ENCODE results near the gene PARP15.

Gene PARP15

DNA sequence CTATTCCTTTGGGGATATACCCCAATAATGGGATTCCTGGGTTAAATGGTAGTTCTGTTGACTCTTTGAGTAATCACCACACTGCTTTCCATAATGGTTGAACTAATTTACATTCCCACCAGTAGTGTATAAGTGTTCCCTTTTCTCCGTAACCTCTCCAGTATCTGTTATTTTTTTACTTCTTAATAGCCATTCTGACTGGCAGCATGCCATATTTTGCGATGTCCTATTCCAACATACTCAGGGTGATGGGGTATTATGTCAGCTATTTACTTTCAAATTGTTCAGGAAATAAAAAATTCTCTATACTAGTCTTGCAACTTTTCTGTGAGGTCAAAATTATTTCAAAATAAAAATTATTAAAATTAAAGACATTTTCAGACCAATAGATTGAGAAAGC lies 94.1 kb downstream of the PARP15 start:
- Histone ChIP-seq H3K27ac (ENCODE audit: poor library complexity, severe bottlenecking) (no peak overlapping the region), H3K36me3 (ENCODE audit: low read depth) (no peaks in the 10 kb centered on the region), H3K27me3 (ENCODE audit: insufficient read depth, poor library complexity, severe bottlenecking) (no peaks in the 10 kb centered on the region), H3K4me3 (ENCODE audit: severe bottlenecking) (no peak overlapping the region), H3K4me1 (ENCODE audit: insufficient read depth, poor library complexity, severe bottlenecking) (peaks cover 3% of the 10 kb centered on the region), H3K9me3 (ENCODE audit: severe bottlenecking) (no peaks in the 10 kb centered on the region)
- DNase-seq (ENCODE audit: low spot score) (no peak), ATAC-seq (ENCODE audit: low read depth) (no peak)
- TF ChIP-seq, protein P1, sequence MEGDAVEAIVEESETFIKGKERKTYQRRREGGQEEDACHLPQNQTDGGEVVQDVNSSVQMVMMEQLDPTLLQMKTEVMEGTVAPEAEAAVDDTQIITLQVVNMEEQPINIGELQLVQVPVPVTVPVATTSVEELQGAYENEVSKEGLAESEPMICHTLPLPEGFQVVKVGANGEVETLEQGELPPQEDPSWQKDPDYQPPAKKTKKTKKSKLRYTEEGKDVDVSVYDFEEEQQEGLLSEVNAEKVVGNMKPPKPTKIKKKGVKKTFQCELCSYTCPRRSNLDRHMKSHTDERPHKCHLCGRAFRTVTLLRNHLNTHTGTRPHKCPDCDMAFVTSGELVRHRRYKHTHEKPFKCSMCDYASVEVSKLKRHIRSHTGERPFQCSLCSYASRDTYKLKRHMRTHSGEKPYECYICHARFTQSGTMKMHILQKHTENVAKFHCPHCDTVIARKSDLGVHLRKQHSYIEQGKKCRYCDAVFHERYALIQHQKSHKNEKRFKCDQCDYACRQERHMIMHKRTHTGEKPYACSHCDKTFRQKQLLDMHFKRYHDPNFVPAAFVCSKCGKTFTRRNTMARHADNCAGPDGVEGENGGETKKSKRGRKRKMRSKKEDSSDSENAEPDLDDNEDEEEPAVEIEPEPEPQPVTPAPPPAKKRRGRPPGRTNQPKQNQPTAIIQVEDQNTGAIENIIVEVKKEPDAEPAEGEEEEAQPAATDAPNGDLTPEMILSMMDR (IDR thresholded peaks at IDR 0.05; ENCODE audit: poor library complexity, severe bottlenecking) = no peak

DNA sequence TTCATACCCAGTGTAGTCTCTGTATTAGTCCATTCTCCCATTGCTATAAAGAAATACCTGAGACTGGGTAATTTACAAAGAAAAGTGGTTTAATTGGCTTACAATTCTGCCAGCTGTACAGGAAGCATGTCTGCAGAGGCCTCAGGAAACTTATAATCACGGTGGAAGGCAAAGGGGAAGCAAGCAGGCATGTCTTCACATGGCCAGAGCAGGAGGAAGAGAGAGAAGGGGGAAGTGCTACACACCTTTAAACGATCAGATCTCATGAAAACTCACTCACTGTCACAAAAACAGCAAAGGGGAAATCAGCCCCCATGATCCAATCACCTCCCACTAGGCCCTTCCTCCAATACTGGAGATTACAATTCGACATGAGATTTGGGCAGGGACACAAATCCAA lies 96.9 kb downstream of the PARP15 start:
- Histone ChIP-seq H3K9me3 (ENCODE audit: severe bottlenecking) (no peaks in the 10 kb centered on the region), H3K4me3 (ENCODE audit: severe bottlenecking) (no peak overlapping the region), H3K27me3 (ENCODE audit: insufficient read depth, poor library complexity, severe bottlenecking) (no peaks in the 10 kb centered on the region), H3K4me1 (ENCODE audit: insufficient read depth, poor library complexity, severe bottlenecking) (peaks cover 4% of the 10 kb centered on the region), H3K27ac (ENCODE audit: poor library complexity, severe bottlenecking) (no peak overlapping the region), H3K36me3 (ENCODE audit: low read depth) (no peaks in the 10 kb centered on the region)
- ATAC-seq (ENCODE audit: low read depth) (no peak), DNase-seq (ENCODE audit: low spot score) (no peak)
- TF ChIP-seq, protein P1 (IDR thresholded peaks at IDR 0.05; ENCODE audit: poor library complexity, severe bottlenecking) = no peak

DNA sequence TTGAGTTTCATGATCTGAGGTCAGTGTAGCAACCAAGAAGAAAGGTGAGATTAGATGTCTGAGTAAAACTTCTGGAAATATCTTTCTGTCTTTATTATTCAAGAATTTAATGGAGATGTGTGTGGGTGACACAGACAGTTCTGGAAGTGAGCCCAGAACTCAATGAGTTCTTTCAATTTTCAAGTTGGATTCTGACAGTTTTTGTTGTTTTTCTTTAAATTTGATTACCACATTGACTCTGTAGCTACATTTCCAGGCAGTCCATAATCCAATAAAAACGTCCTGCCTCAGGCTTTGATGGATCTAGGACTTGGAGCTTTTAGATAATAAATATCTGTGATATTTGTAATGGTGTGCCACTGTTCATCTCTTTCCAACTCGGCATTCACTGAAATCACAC lies 99.3 kb downstream of the PARP15 start:
- TF ChIP-seq, protein P1 (IDR thresholded peaks at IDR 0.05; ENCODE audit: poor library complexity, severe bottlenecking) = no peak
- DNase-seq (ENCODE audit: low spot score) (no peak), ATAC-seq (ENCODE audit: low read depth) (no peak)
- Histone ChIP-seq H3K27ac (ENCODE audit: poor library complexity, severe bottlenecking) (no peak overlapping the region), H3K4me1 (ENCODE audit: insufficient read depth, poor library complexity, severe bottlenecking) (peaks cover 9% of the 10 kb centered on the region), H3K9me3 (ENCODE audit: severe bottlenecking) (no peaks in the 10 kb centered on the region), H3K36me3 (ENCODE audit: low read depth) (no peaks in the 10 kb centered on the region), H3K4me3 (ENCODE audit: severe bottlenecking) (no peak overlapping the region), H3K27me3 (ENCODE audit: insufficient read depth, poor library complexity, severe bottlenecking) (no peaks in the 10 kb centered on the region)

DNA sequence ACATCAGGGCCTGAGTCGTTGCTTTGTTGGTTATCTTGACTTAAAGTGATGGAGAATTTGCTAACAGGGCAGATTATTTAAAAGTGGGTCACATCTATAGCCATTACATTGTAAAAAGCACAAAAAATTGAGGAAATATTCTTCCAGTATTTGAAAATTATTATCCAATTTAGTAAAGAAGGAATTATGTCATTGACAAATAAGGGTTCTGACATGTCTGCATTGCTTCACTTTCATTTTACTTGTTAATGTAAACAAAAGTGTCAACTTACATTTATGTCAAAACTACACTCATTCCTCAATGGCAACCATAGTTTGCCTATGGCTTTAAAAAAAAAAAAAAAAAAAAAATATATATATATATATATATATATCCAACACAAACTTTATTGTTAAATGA lies 99.8 kb downstream of the PARP15 start:
- TF ChIP-seq, protein P1 (IDR thresholded peaks at IDR 0.05; ENCODE audit: poor library complexity, severe bottlenecking) = no peak
- no peak for ATAC-seq (ENCODE audit: low read depth)
- no peaks in the 10 kb centered on the region for H3K27me3 ChIP-seq (ENCODE audit: insufficient read depth, poor library complexity, severe bottlenecking)
- H3K27ac ChIP-seq (ENCODE audit: poor library complexity, severe bottlenecking) = no peak overlapping the region
- H3K4me1 ChIP-seq (ENCODE audit: insufficient read depth, poor library complexity, severe bottlenecking) = peaks cover 9% of the 10 kb centered on the region
- H3K36me3 ChIP-seq (ENCODE audit: low read depth) = no peaks in the 10 kb centered on the region
- H3K4me3 ChIP-seq (ENCODE audit: severe bottlenecking) = no peak overlapping the region
- H3K9me3 ChIP-seq (ENCODE audit: severe bottlenecking) = no peaks in the 10 kb centered on the region
- no peak for DNase-seq (ENCODE audit: low spot score)

DNA sequence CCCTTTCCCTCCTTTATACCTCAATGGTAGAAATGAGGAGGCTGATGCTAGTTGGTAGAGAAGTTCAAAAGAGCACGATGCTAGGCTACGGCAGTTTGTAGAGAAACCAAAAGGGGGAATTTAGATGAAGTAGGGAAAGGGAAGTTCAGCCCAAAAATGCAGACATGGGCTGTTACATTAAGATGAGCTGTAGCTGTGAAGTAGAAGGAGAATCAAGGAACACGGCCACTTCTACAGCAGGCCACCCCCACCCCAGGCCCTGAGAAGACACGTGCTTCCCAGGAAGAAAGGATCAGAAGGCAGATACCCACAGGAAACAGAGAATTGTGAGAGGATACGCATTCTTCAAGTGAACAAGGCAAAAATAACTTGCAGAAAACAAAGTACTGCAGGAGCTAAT lies 101.1 kb downstream of the PARP15 start:
- H3K27me3 ChIP-seq (ENCODE audit: insufficient read depth, poor library complexity, severe bottlenecking) = no peaks in the 10 kb centered on the region
- DNase-seq (ENCODE audit: low spot score) (no peak), ATAC-seq (ENCODE audit: low read depth) (no peak)
- TF ChIP-seq, protein P1 (IDR thresholded peaks at IDR 0.05; ENCODE audit: poor library complexity, severe bottlenecking) = no peak
- peaks cover 9% of the 10 kb centered on the region for H3K4me1 ChIP-seq (ENCODE audit: insufficient read depth, poor library complexity, severe bottlenecking)
- H3K4me3 ChIP-seq (ENCODE audit: severe bottlenecking) = no peak overlapping the region
- H3K36me3 ChIP-seq (ENCODE audit: low read depth) = no peaks in the 10 kb centered on the region
- no peaks in the 10 kb centered on the region for H3K9me3 ChIP-seq (ENCODE audit: severe bottlenecking)
- H3K27ac ChIP-seq (ENCODE audit: poor library complexity, severe bottlenecking) = no peak overlapping the region

Data from RWPE2 (cell line).